Liver (tissue), 9 donors: ENCODE measurements around the gene PABPC1L. TPM values are rescaled to one million over a fixed set of nuclear protein-coding genes. Genes with fewer than 3 reads are reported as not detected.
A peak's percentile ranks its signal among the peaks of the same experiment; 100 is the strongest.

Experiments
- DNase-seq: peaks from one replicate; pipeline ENCODE4 v3.0.0-alpha.2; 2017; ENCODE audit warnings: low spot score
- H3K27ac ChIP-seq, 2 donors: one replicate each; pipeline ENCODE4 v1.7.0; 2013; ENCODE audit warnings: inconsistent platforms in 2 of 2, low read length in 2 of 2, control low read depth in 1 of 2, low read depth in 1 of 2, mild to moderate bottlenecking in 1 of 2
- H3K27me3 ChIP-seq, 4 donors: one replicate each; pipeline versions ENCODE4 v1.6.1 to v1.7.0; 2013; ENCODE audit warnings: low read length in 3 of 4, inconsistent platforms in 1 of 4, mild to moderate bottlenecking in 1 of 4, moderate library complexity in 1 of 4; ENCODE audit not compliant: control insufficient read depth in 4 of 4, insufficient read depth in 4 of 4
- H3K36me3 ChIP-seq, 4 donors: one replicate each; pipeline versions ENCODE4 v1.6.1 to v1.7.0; 2013; ENCODE audit warnings: low read length in 3 of 4, mild to moderate bottlenecking in 3 of 4, low read depth in 1 of 4, moderate library complexity in 1 of 4; ENCODE audit not compliant: control insufficient read depth in 4 of 4, insufficient read depth in 3 of 4
- H3K4me1 ChIP-seq, 4 donors: one replicate each; pipeline versions ENCODE4 v1.6.1 to v1.7.0; 2013; ENCODE audit warnings: low read length in 3 of 4, mild to moderate bottlenecking in 3 of 4, moderate library complexity in 1 of 4; ENCODE audit not compliant: control insufficient read depth in 4 of 4, insufficient read depth in 4 of 4
- H3K4me3 ChIP-seq, 3 donors: one replicate each; pipeline versions ENCODE4 v1.6.1 to v1.7.0; 2013; ENCODE audit warnings: low read length in 3 of 3, control low read depth in 1 of 3, low read depth in 1 of 3, mild to moderate bottlenecking in 1 of 3
- H3K9ac ChIP-seq, 2 donors: one replicate each; pipeline ENCODE4 v1.7.0; 2013; ENCODE audit warnings: low read length in 2 of 2, mild to moderate bottlenecking in 2 of 2, moderate library complexity in 2 of 2, control low read depth in 1 of 2, low read depth in 1 of 2
- H3K9me3 ChIP-seq, 4 donors: one replicate each; pipeline versions ENCODE4 v1.6.1 to v1.7.0; 2013; ENCODE audit warnings: low read length in 3 of 4; ENCODE audit not compliant: control insufficient read depth in 4 of 4
- ATF3 ChIP-seq: IDR thresholded peaks from 2 replicates; pipeline ENCODE4 v1.6.1; 2016; ENCODE audit warnings: antibody characterized with exemption
- CTCF ChIP-seq: fragments of 150-350 bp; IDR thresholded peaks from 2 replicates; pipeline ENCODE4 v1.5.1; 2017; ENCODE audit warnings: improper control_type of control experiment, low read depth, low read length; ENCODE audit not compliant: missing input control
- EGR1 ChIP-seq, 2 donors: IDR thresholded peaks; 2 replicates each; pipeline ENCODE4 v1.6.1; 2016 to 2018; ENCODE audit warnings: antibody characterized with exemption in 2 of 2, low read depth in 2 of 2
- FOXA2 ChIP-seq: IDR thresholded peaks from 2 replicates; pipeline ENCODE4 v1.6.1; 2016; ENCODE audit warnings: antibody characterized with exemption
- GABPA ChIP-seq, 2 donors: IDR thresholded peaks in 1 of 2; conservative IDR thresholded peaks in 1 of 2; 2 replicates each; pipeline ENCODE4 v1.6.1; 2016; ENCODE audit warnings: antibody characterized with exemption in 2 of 2, mild to moderate bottlenecking in 1 of 2, moderate library complexity in 1 of 2
- HNF4A ChIP-seq, 2 donors: conservative IDR thresholded peaks; 2 replicates each; pipeline ENCODE4 v1.6.1; 2016; ENCODE audit warnings: antibody characterized with exemption in 2 of 2, mild to moderate bottlenecking in 2 of 2
- HNF4G ChIP-seq: IDR thresholded peaks from 2 replicates; pipeline ENCODE4 v1.6.1; 2016; ENCODE audit warnings: antibody characterized with exemption
- JUND ChIP-seq, 2 donors: IDR thresholded peaks; 2 replicates each; pipeline ENCODE4 v1.6.1; 2016; ENCODE audit warnings: antibody characterized with exemption in 2 of 2
- MAX ChIP-seq: IDR thresholded peaks from 2 replicates; pipeline ENCODE4 v1.6.1; 2016; ENCODE audit warnings: antibody characterized with exemption
- NR2F2 ChIP-seq: IDR thresholded peaks from 2 replicates; pipeline ENCODE4 v1.6.1; 2016; ENCODE audit warnings: antibody characterized with exemption
- RAD21 ChIP-seq, 2 donors: IDR thresholded peaks; 2 replicates each; pipeline ENCODE4 v1.6.1; 2016; ENCODE audit warnings: antibody characterized with exemption in 2 of 2, mild to moderate bottlenecking in 2 of 2
- REST ChIP-seq: IDR thresholded peaks from 2 replicates; pipeline ENCODE4 v1.6.1; 2016; ENCODE audit warnings: antibody characterized with exemption, mild to moderate bottlenecking
- RXRA ChIP-seq, 2 donors: IDR thresholded peaks; 2 replicates each; pipeline ENCODE4 v1.6.1; 2017 to 2018; ENCODE audit warnings: antibody characterized with exemption in 2 of 2, mild to moderate bottlenecking in 1 of 2
- SP1 ChIP-seq: IDR thresholded peaks from 2 replicates; pipeline ENCODE4 v1.6.1; 2018; ENCODE audit warnings: antibody characterized with exemption, mild to moderate bottlenecking
- TAF1 ChIP-seq: conservative IDR thresholded peaks from 2 replicates; pipeline ENCODE4 v1.6.1; 2016; ENCODE audit warnings: antibody characterized with exemption, mild to moderate bottlenecking
- YY1 ChIP-seq: IDR thresholded peaks from 2 replicates; pipeline ENCODE4 v1.6.1; 2016; ENCODE audit warnings: antibody characterized with exemption, mild to moderate bottlenecking
- ZBTB33 ChIP-seq: IDR thresholded peaks from 2 replicates; pipeline ENCODE4 v1.6.1; 2016; ENCODE audit warnings: antibody characterized with exemption
- WGBS: extraction: QIAGEN DNeasy Blood & Tissue Kit; methylation state at CpG from one replicate; pipeline ENCODE4 v1.1.7; 2013; 5-methylcytosine and 5-hydroxymethylcytosine counted together
- polyA plus RNA-seq, 2 donors: library from polyadenylated mRNA; stranded (reverse) in 1 of 2; unstranded in 1 of 2; fragments of 200-250 nt in 1 of 2; fragments of >200 nt in 1 of 2; fragmentation: Nextera tagmentation in 1 of 2; extraction: Ambion mirVana in 1 of 2; gene quantifications; one replicate each; pipeline versions ENCODE4 v1.2.1 to v1.2.3, GENCODE V29; 2013 to 2015
- total RNA-seq, 2 donors: library from RNA; depleted of rRNA; stranded (reverse); fragments of >200 nt; gene quantifications; one replicate each; pipeline ENCODE4 v1.2.3, GENCODE V29; 2014
- donor health status: healthy.
- donor health status: healthy.
- donor health status: healthy.
- donor health status: healthy.
- donor health status: healthy.

PABPC1L gene
- total and polyA plus RNA-seq, 4 donors: 4.7 to 21.0 (median 10.9) TPM

- peak overlapping the region; percentile 43 to 52 for H3K27ac ChIP-seq
- no peak for DNase-seq
- no peaks in the 10 kb centered on the region for H3K27me3 ChIP-seq
- no peak overlapping the region for H3K4me3 ChIP-seq
- WGBS: 61% methylated on average over 2 of the region's 2 CpGs
- H3K4me1 ChIP-seq: no peaks in the 10 kb centered on the region
- H3K36me3 ChIP-seq: peaks cover 2 to 14% (median 12%) of the 10 kb centered on the region in 4 donors
- TF ChIP-seq JUND (IDR thresholded peaks at IDR 0.05) (no peak), EGR1 (IDR thresholded peaks at IDR 0.05; ENCODE audit: low read depth in 2 of 2) (peak in 1 of 2 donors; percentile 16)
- no peaks in the 10 kb centered on the region for H3K9me3 ChIP-seq
- H3K9ac ChIP-seq: peak overlapping the region; percentile 23 to 60
Measured at GRCh38 chr20:44979090-44979621, 69.3 kb downstream of the PABPC1L start.

GRCh38 chr20:44981736-44982406 is 72.0 kb downstream of the PABPC1L start:
- WGBS: 88% methylated on average over 8 of the region's 8 CpGs
- H3K36me3 ChIP-seq: peaks cover 1 to 9% (median 2%) of the 10 kb centered on the region in 4 donors

GRCh38 chr20:44983093-44983674 is 73.3 kb downstream of the PABPC1L start:
- no peak overlapping the region for H3K27ac ChIP-seq
- H3K4me3 ChIP-seq: no peak overlapping the region
- WGBS: 98% methylated on average over 7 of the region's 7 CpGs
- no peaks in the 10 kb centered on the region for H3K4me1 ChIP-seq
- no peak overlapping the region for H3K9ac ChIP-seq
- H3K36me3 ChIP-seq: peaks cover 1 to 12% (median 8%) of the 10 kb centered on the region in 4 donors
- H3K9me3 ChIP-seq: no peaks in the 10 kb centered on the region
- no peaks in the 10 kb centered on the region for H3K27me3 ChIP-seq
- DNase-seq: no peak
- TF ChIP-seq RXRA (IDR thresholded peaks at IDR 0.05) (no peak), JUND (IDR thresholded peaks at IDR 0.05) (no peak), CTCF (no peak), YY1 (no peak), ATF3 (no peak), SP1 (no peak), TAF1 (no peak), EGR1 (IDR thresholded peaks at IDR 0.05; ENCODE audit: low read depth in 2 of 2) (no peak), MAX (no peak), RAD21 (IDR thresholded peaks at IDR 0.05) (no peak), ZBTB33 (no peak), GABPA (IDR thresholded peaks at IDR 0.05 in 1 of 2, conservative IDR thresholded peaks at IDR 0.05 in 1 of 2) (no peak), NR2F2 (no peak), FOXA2 (no peak), REST (no peak), HNF4A (conservative IDR thresholded peaks at IDR 0.05) (no peak), HNF4G (no peak)

More at GRCh38 chr20:44981736-44982406, 72.0 kb downstream of the PABPC1L start:
- no peak overlapping the region for H3K9ac ChIP-seq
- no peak for DNase-seq
- H3K4me3 ChIP-seq: no peak overlapping the region
- H3K4me1 ChIP-seq: no peaks in the 10 kb centered on the region
- H3K27me3 ChIP-seq: no peaks in the 10 kb centered on the region
- no peak overlapping the region for H3K27ac ChIP-seq
- TF ChIP-seq GABPA (IDR thresholded peaks at IDR 0.05 in 1 of 2, conservative IDR thresholded peaks at IDR 0.05 in 1 of 2) (no peak), RXRA (IDR thresholded peaks at IDR 0.05) (no peak), MAX (no peak), SP1 (no peak), HNF4A (conservative IDR thresholded peaks at IDR 0.05) (no peak), TAF1 (no peak)
- H3K9me3 ChIP-seq: no peaks in the 10 kb centered on the region
